Measurements from ENCODE around the gene ANGPTL8. TPM values are rescaled to one million over a fixed set of nuclear protein-coding genes. Genes with fewer than 3 reads are reported as not detected.

The ANGPTL8 gene
- total and polyA plus RNA-seq, 2 experiments from 2014 or later: not detected

- H3K4me1 Mint-ChIP-seq: no peaks in the 10 kb centered on the region
- ATAC-seq (no peak), DNase-seq (ENCODE audit: low spot score) (no peak)
- Histone ChIP-seq H3F3A (replicated peaks; ENCODE audit: low read depth) (0 out of 2 replicates have a peak, but pooled peaks cover 3% of the 10 kb centered on the region), H3K9me2 (ENCODE audit: insufficient read depth) (no peaks in the 10 kb centered on the region), H2AFZ (no peak overlapping the region), H4K20me1 (replicated peaks; ENCODE audit: insufficient read depth) (no peaks in the 10 kb centered on the region; the same call in none of the 2 replicates), H3K27ac (ENCODE audit: low read depth) (no peak overlapping the region), H3K79me2 (replicated peaks; ENCODE audit: insufficient read depth) (no peaks in the 10 kb centered on the region), H3K4me1 (ENCODE audit: insufficient read depth) (no peaks in the 10 kb centered on the region), H3K36me3 (ENCODE audit: insufficient read depth) (peaks cover 6% of the 10 kb centered on the region; the same call in 1 of the 2 replicates), H3K4me2 (no peak overlapping the region), H3K27me3 (ENCODE audit: insufficient read depth) (no peaks in the 10 kb centered on the region), H3K4me3 (no peak overlapping the region)
- no peaks in the 10 kb centered on the region for H3K9me3 Mint-ChIP-seq
- H3K27me3 Mint-ChIP-seq (ENCODE audit: insufficient read depth, low read depth, poor library complexity): peaks cover 7% of the 10 kb centered on the region
- no peak for TF ChIP-seq ZNF331 (CRISPR knock-in tag; IDR thresholded peaks at IDR 0.05; ENCODE audit: low read depth)
- TF ChIP-seq JUNB (IDR thresholded peaks at IDR 0.05; ENCODE audit: unreplicated experiment): no peak
- TF ChIP-seq POLR2AphosphoS5 (IDR thresholded peaks at IDR 0.05; ENCODE audit: low read depth): no peak
- TF ChIP-seq CTCF (conservative IDR thresholded peaks at IDR 0.05; ENCODE audit: low read depth in 2 of 2): no peak
- no peak for TF ChIP-seq ZNF114 (CRISPR knock-in tag; IDR thresholded peaks at IDR 0.05)
- no peak for TF ChIP-seq EZH2phosphoT487 (IDR thresholded peaks at IDR 0.05; ENCODE audit: unreplicated experiment)
- no peak for TF ChIP-seq REST (IDR thresholded peaks at IDR 0.05; ENCODE audit: unreplicated experiment)
- TF ChIP-seq ETS1 (IDR thresholded peaks at IDR 0.05): no peak
- no peak for TF ChIP-seq STAT1 (IDR thresholded peaks at IDR 0.05; ENCODE audit: unreplicated experiment)
- TF ChIP-seq CREB1 (CRISPR knock-in tag; IDR thresholded peaks at IDR 0.05; ENCODE audit: low read depth): no peak
- no peak overlapping the region for H3K4me3 Mint-ChIP-seq
- no peak overlapping the region for H3K27ac Mint-ChIP-seq
- H3K36me3 Mint-ChIP-seq (ENCODE audit: low read depth): peaks cover 33% of the 10 kb centered on the region
Measured at GRCh38 chr19:11251650-11252314, 12.4 kb downstream of the ANGPTL8 start.
